ENCODE results near the gene IMMP2L.

Gene IMMP2L

GRCh38 chr7:111223802-111224253, 338.5 kb downstream of the IMMP2L start:
- no peak for DNase-seq (ENCODE audit: low read depth, low spot score)

DNA sequence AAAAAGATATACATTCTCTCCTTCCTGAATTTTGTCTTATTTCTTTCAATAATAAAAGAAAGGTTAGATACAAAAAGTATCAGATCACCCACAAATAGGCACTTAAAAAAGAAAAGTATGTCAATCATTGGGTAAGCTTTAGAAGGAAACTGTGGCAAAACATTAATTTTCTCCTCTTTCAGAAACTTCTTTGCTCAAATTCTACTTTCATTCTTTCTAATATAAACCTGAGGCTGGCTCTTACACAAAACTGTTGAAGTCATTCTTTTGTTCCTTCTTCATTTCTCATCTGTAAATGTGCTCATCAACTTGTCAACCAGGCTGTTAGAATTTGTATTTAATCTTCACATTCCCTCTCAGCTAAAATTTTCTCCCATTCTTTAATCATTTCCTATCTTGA, 346.7 kb downstream of the IMMP2L start:
- DNase-seq (ENCODE audit: low read depth, low spot score), result no peak

GRCh38 chr7:111212857-111213523, 349.3 kb downstream of the IMMP2L start:
- no peak for DNase-seq (ENCODE audit: low read depth, low spot score)

DNA sequence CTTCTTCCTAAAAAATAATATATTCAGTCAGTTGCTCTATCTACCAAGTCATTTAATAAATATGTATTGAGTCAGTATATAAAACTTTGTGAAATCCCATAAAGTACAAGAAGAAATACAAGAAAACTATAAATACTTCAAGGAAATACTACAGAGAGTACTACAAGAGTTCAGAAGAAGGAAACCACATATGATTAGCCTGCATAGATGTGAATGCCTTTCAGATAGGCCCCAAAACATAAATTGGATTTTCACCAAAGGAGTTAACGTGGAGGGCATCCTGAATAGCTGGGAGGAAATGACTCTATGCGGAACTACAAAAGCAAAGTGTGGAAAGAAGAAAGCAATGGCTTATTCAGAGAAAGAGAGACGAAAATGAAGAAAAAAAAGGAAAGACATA, 351.3 kb downstream of the IMMP2L start:
- no peak for DNase-seq (ENCODE audit: low read depth, low spot score)

DNA sequence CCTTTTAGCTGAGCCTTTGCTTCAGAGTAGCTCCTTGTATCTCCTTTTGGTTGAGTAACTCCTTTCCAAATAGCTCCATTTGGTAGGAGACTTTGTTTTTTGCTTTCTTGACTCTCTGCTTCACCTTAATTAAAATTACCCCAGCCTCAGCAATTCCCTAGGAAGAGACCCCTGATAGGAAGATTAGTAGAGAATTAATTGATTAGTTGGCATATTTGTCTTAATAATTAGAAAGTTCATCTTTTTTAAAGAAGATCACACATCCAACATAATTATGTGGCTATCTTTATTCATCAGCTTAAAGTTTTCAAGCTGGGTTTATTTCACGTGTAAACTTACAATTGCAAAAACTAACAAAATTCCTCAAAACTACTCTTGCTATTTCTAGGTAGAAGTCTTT, 352.2 kb downstream of the IMMP2L start:
- DNase-seq (ENCODE audit: low read depth, low spot score), result no peak

- no peak for DNase-seq (ENCODE audit: low read depth, low spot score)
Observed at GRCh38 chr7:111205251-111205650, 357.0 kb downstream of the IMMP2L start.

DNA sequence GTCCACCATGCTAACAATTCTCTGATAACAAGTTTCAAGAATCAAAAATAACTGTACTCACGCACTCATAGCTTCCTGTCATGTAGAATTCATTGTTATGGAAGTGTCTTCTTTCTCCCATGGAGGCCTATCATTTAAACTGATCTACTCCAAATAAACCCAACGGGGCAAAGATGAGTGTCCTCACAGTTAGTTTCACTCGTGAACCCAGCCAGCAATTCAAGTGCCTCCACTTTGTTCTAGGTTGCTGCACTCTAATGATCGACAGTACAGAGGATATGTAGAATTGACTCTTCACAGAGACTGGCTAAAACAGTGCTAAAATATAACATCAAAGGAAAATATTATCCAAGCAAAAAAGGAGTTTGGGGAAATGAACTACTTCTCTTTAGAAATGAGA, 360.0 kb downstream of the IMMP2L start:
- DNase-seq (ENCODE audit: low read depth, low spot score), result no peak

DNA sequence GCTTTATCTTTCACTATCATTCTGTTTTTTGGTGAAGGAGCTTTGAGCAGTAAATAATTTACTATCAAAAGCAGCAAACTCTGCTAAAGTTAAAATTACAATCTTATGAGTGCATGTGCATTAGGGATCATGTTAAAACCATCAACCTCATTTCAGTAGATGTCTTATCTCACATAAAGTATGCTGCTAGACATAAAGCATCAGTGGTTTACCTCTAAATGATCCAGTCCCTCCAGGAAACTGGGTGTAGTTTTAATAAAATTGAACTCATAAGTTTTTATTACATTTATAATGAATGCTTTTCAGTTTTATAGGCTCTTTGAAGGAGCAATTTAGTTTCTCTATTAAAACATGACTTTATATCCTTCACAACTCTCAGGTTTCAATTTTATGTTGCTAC, 362.6 kb downstream of the IMMP2L start:
- DNase-seq (ENCODE audit: low read depth, low spot score), result no peak

DNA sequence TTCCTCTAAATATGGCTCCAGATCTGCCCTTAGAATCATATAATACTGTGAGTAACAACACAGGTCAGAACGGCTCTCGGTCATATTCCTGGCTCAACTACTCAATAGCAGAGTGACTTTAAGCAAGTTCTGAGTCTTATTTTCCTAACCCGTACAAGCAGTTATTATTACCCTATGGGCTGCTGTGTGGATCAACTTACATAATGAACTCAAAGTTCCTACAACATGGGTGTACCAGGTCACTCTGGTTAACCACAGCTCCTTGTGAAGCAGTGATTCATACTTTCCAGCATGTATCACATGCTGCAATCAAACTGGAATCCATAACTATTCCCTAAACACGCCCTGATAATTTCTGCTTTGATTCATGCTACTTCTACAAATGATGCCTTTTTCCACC, 364.0 kb downstream of the IMMP2L start:
- peak; percentile 88 for DNase-seq (ENCODE audit: low read depth, low spot score)

DNA sequence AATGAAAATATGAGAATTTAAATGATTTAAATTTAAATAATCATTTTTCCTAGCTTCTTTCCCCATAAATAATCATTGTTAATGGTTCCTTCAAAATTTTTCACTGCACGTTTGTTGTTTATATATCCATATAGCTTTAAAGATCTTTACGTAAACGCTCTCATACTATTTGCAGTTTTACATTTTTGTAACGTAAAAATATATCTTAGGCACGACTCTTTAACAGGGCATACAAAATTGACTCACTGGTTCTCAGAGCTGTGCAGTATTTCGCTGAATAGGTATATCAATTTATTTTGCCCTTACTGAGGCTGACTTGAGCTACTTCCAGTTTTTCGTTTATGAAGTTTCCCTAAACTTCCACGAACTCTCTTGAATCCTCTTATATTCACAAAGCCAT, 365.6 kb downstream of the IMMP2L start:
- no peak for DNase-seq (ENCODE audit: low read depth, low spot score)

DNA sequence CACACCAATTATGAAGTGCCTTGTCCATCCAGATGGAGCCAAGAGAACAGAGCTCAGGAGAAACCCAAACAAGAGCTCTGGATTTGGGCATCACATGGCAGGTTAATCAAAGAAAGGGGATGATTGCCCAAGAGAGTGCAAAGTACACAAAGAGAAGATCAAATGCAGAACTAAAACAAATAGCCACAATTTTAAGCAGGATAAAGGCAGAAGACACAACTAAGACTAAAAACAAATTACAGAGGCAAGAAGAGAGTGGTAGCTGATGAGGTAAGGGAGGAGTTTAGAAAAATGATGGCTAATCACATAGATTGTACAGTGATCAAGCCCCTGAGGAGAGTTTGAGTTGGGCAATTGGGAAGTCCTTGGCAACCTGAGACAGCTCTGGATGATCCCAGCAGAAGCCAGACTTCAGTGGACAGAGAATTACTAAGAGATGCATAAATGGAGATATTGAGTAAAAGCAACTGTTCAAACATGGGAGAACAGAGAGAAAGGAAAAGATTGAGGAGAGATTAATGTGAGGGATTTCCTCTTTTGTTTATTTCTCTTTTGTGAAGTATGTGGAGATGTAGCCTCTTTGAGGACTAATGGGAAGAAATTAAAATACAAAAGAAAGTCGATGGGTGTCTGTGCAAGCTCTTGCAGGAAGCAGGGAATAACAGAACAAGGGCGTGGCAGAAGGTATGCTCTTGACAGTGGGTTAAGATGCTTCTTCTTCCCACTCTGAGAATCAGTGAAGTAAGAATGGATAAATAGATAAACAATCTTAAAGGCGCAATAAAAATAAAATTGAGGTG, 369.5 kb downstream of the IMMP2L start:
- no peak for DNase-seq (ENCODE audit: low read depth, low spot score)

GRCh38 chr7:111190804-111191203, 371.5 kb downstream of the IMMP2L start:
- no peak for DNase-seq (ENCODE audit: low read depth, low spot score)

DNA sequence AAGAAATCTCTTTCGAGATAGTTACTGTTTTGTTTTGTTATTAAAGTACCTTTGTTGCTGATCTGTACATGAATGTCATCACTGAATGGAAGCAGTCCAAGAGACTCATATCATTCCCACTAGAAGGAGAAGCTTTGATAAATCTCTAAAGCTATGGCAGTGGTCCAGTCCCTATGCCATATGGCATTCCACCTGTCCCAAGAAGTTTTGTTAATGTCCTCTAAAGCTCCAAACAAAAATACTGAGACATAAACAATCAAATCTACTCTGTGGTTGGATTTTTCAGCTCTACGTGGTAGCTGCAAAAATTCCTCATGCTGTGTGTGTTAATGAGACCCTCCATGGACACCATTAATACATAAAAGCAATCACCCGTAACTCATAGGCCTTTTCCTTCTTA, 377.3 kb downstream of the IMMP2L start:
- DNase-seq (ENCODE audit: low read depth, low spot score), result no peak

DNA sequence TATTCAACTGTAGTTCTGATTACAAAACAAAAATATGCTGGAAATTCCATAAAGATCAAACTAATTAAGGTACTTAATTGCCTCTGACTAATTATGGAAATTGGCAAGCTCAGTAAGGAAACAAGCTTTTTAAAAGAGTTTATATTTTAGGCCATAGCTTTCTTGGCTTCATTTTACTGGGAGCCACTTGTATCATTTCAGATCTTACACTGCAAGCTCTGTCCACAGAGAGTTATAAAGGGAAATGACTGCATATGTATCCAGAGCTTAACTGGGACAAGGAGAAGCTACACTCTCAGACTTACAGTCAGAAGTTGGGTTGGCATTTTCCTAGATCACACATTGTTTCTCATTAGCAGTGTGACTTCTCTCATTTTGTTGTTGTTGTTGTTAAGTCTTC, 379.0 kb downstream of the IMMP2L start:
- no peak for DNase-seq (ENCODE audit: low read depth, low spot score)

DNA sequence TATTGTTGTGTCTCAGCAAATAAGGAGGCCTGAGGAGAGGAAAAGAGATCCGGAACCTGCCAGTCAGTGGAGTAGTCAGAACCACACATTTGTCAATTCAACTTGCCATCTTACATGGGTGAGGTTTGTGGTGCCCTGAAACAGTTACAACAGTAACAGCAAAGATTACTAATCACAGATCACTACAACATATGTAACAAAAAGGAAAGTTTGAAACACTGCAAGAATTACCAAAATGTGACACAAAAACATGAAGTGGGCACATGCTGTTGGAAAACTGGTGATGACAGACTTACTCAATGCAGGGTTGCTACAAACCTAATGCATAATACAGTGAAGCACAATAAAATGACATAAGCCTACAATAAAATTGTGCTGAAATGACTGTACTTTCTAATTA, 382.0 kb downstream of the IMMP2L start:
- DNase-seq (ENCODE audit: low read depth, low spot score), result no peak

DNA sequence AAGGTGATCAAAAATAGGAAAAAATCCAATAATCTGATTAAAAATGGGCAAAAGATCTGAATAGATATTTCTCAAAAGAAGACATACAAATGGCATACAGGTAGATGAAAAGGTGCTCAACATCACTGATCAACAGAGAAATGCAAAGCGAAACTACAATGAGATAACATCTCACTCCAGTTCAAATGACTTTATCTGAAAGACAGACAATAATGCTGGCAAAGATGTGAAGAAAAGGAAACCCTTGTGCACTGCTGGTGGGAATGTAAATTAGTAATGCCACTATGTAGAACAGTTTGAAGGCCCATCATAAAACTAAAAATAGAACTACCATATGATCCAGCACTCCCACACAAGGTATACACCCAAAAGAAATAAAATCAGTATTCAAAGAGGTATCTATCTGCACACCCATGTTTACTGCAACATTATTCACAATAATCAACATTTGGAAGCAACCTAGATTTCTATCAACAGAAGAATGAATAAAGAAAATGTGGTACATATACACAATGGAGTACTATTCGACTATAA, 386.3 kb downstream of the IMMP2L start:
- no peak for DNase-seq (ENCODE audit: low read depth, low spot score)

DNA sequence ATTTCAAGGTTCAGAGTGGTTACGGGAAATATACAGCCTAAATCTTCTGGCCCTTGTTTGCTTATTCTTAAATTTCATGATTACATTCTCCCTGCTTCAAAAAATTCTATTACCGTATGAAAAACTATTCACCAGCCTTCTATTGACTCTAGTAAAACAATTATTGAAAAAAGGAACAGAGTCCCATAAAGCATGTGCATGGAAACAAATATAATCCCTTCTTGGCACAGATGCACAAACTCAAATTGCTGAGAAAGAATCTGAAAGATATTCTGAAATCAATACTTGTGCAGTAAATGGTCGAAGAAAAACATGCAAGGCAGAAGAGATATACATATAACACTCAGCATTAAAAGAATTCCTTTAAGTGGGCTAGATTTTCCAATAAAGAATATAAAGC, 387.8 kb downstream of the IMMP2L start:
- DNase-seq (ENCODE audit: low read depth, low spot score), result no peak

GRCh38 chr7:111173990-111174389, 388.3 kb downstream of the IMMP2L start:
- DNase-seq (ENCODE audit: low read depth, low spot score), result no peak

GRCh38 chr7:111173528-111173927, 388.8 kb downstream of the IMMP2L start:
- no peak for DNase-seq (ENCODE audit: low read depth, low spot score)

GRCh38 chr7:111172564-111173257, 389.6 kb downstream of the IMMP2L start:
- DNase-seq (ENCODE audit: low read depth, low spot score), result no peak

GRCh38 chr7:111168182-111168581, 394.1 kb downstream of the IMMP2L start:
- DNase-seq (ENCODE audit: low read depth, low spot score), result peak; percentile 29

DNA sequence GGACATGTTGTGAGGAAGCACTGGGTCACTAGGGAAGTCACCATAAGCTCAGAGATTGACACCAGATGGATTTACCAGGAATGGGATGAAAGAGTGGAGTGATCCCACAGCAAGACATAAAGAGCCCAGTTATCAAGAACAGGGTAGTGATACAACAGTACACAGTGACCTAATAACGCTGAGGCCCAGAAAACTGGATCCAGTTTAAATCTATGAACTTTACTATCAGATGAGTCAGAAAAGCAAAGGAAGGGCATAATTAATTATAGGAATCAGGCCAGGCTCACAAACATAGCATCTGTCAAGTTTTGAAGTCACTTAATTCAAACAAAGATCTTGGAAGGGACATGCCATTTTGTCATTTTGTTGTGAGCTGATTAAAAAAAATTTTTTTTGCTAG, 397.9 kb downstream of the IMMP2L start:
- no peak for DNase-seq (ENCODE audit: low read depth, low spot score)

All from smooth muscle cell of the brain vasculature (primary cell).